BLaER1 (cell line): ENCODE data around the gene NLGN3.
A peak's percentile ranks its signal among the peaks of the same experiment; 100 is the strongest.
"Not testable (repeated sequence)": the region's sequence is repeated elsewhere in the genome, so short reads cannot be mapped to it uniquely, and the experiment has no call there.

ENCODE experiments used
- H3K27ac ChIP-seq: shearing (Covaris generic); formaldehyde crosslinking; 2 replicates; pipeline ENCODE4 v1.8.1; 2022
- H3K27me3 ChIP-seq: shearing (Covaris generic); formaldehyde crosslinking; 2 replicates; pipeline ENCODE4 v1.8.1; 2022
- H3K36me3 ChIP-seq: shearing (Covaris generic); formaldehyde crosslinking; 2 replicates; pipeline ENCODE4 v1.8.1; 2022
- H3K4me1 ChIP-seq: shearing (Covaris generic); formaldehyde crosslinking; 2 replicates; pipeline ENCODE4 v1.8.1; 2022
- H3K4me2 ChIP-seq: shearing (Covaris generic); formaldehyde crosslinking; 2 replicates; pipeline ENCODE4 v1.8.1; 2022
- H3K4me3 ChIP-seq: shearing (Covaris generic); formaldehyde crosslinking; 2 replicates; pipeline ENCODE4 v1.8.1; 2022
- H3K9ac ChIP-seq: shearing (Covaris generic); formaldehyde crosslinking; 2 replicates; pipeline ENCODE4 v1.8.1; 2022
- H3K9me3 ChIP-seq: shearing (Covaris generic); formaldehyde crosslinking; 2 replicates; pipeline ENCODE4 v1.8.1; 2022
- H4K20me1 ChIP-seq: shearing (Covaris generic); formaldehyde crosslinking; 2 replicates; pipeline ENCODE4 v1.8.1; 2022
- Cebpa-rat ChIP-seq: shearing (Covaris generic); IDR thresholded peaks from 2 replicates; pipeline ENCODE4 v1.8.1; 2022

NLGN3 gene

DNA sequence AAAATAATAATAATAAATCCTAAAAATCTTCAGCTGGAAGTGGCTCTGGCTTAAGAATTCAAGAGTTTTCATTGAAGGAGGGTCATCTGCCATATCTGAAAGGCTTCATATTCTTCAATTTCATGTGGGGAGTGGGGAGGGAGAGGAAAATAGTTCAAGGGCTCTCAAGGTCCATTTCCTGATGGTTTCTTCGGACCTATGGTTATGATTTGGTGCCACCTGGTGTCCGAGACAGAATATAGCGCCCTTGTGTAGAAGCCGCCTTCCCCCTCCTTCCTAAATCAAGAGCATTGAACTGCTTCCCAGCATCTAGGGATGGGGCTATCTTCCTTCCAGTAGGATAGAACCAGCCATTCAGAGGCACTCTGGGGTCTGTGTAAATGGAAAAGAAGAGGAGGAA is 34.3 kb downstream of the NLGN3 start:
- H3K4me3 ChIP-seq = no peak overlapping the region
- H3K9ac ChIP-seq = no peak overlapping the region
- H3K27ac ChIP-seq = no peak overlapping the region
- TF ChIP-seq Cebpa-rat = no peak
- H3K27me3 ChIP-seq = peaks cover 75% of the 10 kb centered on the region
- H3K4me1 ChIP-seq = peaks cover 28% of the 10 kb centered on the region
- H4K20me1 ChIP-seq = no peaks in the 10 kb centered on the region
- H3K36me3 ChIP-seq = no peaks in the 10 kb centered on the region
- H3K9me3 ChIP-seq = no peaks in the 10 kb centered on the region
- H3K4me2 ChIP-seq = no peak overlapping the region

DNA sequence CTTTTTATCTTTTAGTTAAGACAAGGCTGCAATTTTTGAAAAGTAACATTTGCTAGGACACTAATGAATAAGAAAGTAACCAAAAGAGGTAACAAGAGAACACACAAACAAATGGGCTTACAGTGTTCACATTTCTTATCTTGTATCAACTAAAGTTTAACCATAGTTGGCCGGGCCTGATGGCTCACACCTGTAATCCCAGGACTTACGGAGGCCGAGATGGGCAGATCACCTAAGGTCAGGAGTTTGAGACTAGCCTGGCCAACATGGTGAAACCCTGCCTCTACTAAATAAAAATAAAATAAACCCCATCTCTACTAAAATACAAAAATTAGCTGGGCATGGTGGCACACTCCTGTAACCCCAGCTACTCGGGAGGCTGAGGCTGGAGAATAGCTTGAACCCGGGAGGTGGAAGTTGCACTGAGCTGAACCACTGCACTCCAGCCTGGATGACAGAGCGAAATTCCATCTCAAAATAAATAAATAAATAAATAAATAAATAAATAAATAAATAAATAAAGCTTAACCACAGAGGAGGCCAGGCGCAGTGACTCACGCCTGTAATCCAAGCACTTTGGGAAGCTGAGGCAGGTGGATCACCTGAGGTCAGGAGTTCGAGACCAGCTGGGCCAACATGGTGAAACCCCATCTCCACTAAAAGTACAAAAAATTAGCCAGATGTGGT is 36.1 kb downstream of the NLGN3 start:
- H3K9me3 ChIP-seq, H3K36me3 ChIP-seq, H4K20me1 ChIP-seq, H3K4me3 ChIP-seq: not testable (repeated sequence)
- Histone ChIP-seq H3K27me3 (peaks cover 71% of the 10 kb centered on the region), H3K9ac (0 out of 2 replicates have a peak overlapping the region, but pooled peaks have one; percentile 77), H3K4me1 (peaks cover 28% of the 10 kb centered on the region), H3K27ac (peak overlapping the region; percentile 83), H3K4me2 (peak overlapping the region; percentile 70)

DNA sequence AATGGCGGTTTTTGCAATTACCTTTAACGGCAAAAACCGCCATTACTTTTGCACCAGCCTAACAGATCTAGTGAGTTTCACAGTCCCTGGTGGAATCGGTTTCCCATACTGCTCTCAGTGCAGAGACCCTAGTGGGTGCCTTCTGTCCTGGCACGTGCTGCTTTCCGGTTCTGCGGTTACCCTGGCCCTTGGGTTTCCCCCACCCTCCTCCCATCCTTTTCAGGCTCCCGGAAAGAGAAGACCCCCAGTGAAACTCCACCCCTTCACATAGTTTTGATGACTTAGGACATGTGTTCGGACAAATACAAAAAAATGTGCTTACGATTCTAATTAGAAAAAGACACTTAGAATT is 36.9 kb downstream of the NLGN3 start:
- H3K36me3 ChIP-seq = no peaks in the 10 kb centered on the region
- peak overlapping the region; percentile 58 for H3K4me3 ChIP-seq
- peaks cover 69% of the 10 kb centered on the region for H3K27me3 ChIP-seq
- peak overlapping the region; percentile 77; the same call in 1 of the 2 replicates for H3K9ac ChIP-seq
- no peak for TF ChIP-seq Cebpa-rat
- no peaks in the 10 kb centered on the region; the same call in 1 of the 2 replicates for H4K20me1 ChIP-seq
- peak overlapping the region; percentile 70 for H3K4me2 ChIP-seq
- peaks cover 28% of the 10 kb centered on the region for H3K4me1 ChIP-seq
- H3K9me3 ChIP-seq = no peaks in the 10 kb centered on the region
- peak overlapping the region; percentile 83 for H3K27ac ChIP-seq

GRCh38 chrX:71181910-71182799 is 37.5 kb downstream of the NLGN3 start:
- H3K27me3 ChIP-seq = peaks cover 63% of the 10 kb centered on the region
- H3K9me3 ChIP-seq = no peaks in the 10 kb centered on the region
- H3K4me1 ChIP-seq = peaks cover 28% of the 10 kb centered on the region
- TF ChIP-seq Cebpa-rat = no peak
- H3K9ac ChIP-seq = peak overlapping the region; percentile 77
- H4K20me1 ChIP-seq = no peaks in the 10 kb centered on the region; the same call in 1 of the 2 replicates
- H3K36me3 ChIP-seq = no peaks in the 10 kb centered on the region
- H3K4me2 ChIP-seq = peak overlapping the region; percentile 70
- peak overlapping the region; percentile 58 for H3K4me3 ChIP-seq
- peak overlapping the region; percentile 83 for H3K27ac ChIP-seq

- Histone ChIP-seq H3K4me1 (peaks cover 28% of the 10 kb centered on the region), H3K27me3 (peaks cover 57% of the 10 kb centered on the region), H4K20me1 (no peaks in the 10 kb centered on the region; the same call in 1 of the 2 replicates), H3K9ac (no peak overlapping the region; the same call in 1 of the 2 replicates), H3K4me3 (peak overlapping the region; percentile 58; the same call in 1 of the 2 replicates), H3K4me2 (peak overlapping the region; percentile 70), H3K9me3 (no peaks in the 10 kb centered on the region), H3K27ac (peak overlapping the region; percentile 83; the same call in 1 of the 2 replicates), H3K36me3 (no peaks in the 10 kb centered on the region)
- TF ChIP-seq Cebpa-rat = no peak
Observed at GRCh38 chrX:71182871-71183270, 38.2 kb downstream of the NLGN3 start.

DNA sequence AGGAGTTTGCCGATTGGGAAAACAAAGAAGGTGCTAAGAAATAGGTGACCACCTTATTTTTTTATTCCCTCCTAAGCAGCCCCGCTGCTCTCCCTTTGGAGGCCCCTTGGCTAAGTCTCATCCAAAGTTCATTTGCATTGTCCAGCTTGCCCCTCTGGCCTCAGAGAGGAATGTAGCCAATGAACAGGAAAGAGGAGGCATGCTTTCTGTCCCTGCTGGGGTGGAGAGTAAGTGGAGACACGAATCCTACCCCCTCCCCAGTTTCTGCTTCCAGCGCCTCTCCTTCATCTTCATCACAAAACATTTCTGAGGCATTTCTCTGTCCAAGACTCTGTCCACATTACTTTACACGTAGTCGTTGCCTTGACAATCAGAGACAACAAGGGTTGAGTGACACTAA is 38.7 kb downstream of the NLGN3 start:
- Histone ChIP-seq H3K27ac (no peak overlapping the region), H4K20me1 (no peaks in the 10 kb centered on the region; the same call in 1 of the 2 replicates), H3K4me3 (no peak overlapping the region), H3K9ac (no peak overlapping the region), H3K4me1 (peaks cover 28% of the 10 kb centered on the region), H3K4me2 (0 out of 2 replicates have a peak overlapping the region, but pooled peaks have one; percentile 70), H3K9me3 (no peaks in the 10 kb centered on the region), H3K27me3 (peaks cover 52% of the 10 kb centered on the region), H3K36me3 (no peaks in the 10 kb centered on the region)
- no peak for TF ChIP-seq Cebpa-rat

- no peak overlapping the region for H3K4me3 ChIP-seq
- H3K9me3 ChIP-seq = no peaks in the 10 kb centered on the region
- H3K27ac ChIP-seq = no peak overlapping the region
- no peak overlapping the region for H3K4me2 ChIP-seq
- H3K4me1 ChIP-seq = peaks cover 28% of the 10 kb centered on the region
- H3K36me3 ChIP-seq = no peaks in the 10 kb centered on the region
- no peak for TF ChIP-seq Cebpa-rat
- H3K9ac ChIP-seq = no peak overlapping the region
- H3K27me3 ChIP-seq = peaks cover 48% of the 10 kb centered on the region
- H4K20me1 ChIP-seq = no peaks in the 10 kb centered on the region; the same call in 1 of the 2 replicates
Observed at GRCh38 chrX:71184092-71184491, 39.5 kb downstream of the NLGN3 start.

- H3K4me1 ChIP-seq = peaks cover 25% of the 10 kb centered on the region
- peaks cover 40% of the 10 kb centered on the region for H3K27me3 ChIP-seq
- TF ChIP-seq Cebpa-rat = no peak
- H3K4me3 ChIP-seq = no peak overlapping the region
- H3K9me3 ChIP-seq = no peaks in the 10 kb centered on the region
- H3K27ac ChIP-seq = no peak overlapping the region
- H3K4me2 ChIP-seq = no peak overlapping the region
- no peak overlapping the region for H3K9ac ChIP-seq
- no peaks in the 10 kb centered on the region; the same call in 1 of the 2 replicates for H4K20me1 ChIP-seq
- no peaks in the 10 kb centered on the region for H3K36me3 ChIP-seq
Observed at GRCh38 chrX:71184803-71185495, 40.3 kb downstream of the NLGN3 start.

DNA sequence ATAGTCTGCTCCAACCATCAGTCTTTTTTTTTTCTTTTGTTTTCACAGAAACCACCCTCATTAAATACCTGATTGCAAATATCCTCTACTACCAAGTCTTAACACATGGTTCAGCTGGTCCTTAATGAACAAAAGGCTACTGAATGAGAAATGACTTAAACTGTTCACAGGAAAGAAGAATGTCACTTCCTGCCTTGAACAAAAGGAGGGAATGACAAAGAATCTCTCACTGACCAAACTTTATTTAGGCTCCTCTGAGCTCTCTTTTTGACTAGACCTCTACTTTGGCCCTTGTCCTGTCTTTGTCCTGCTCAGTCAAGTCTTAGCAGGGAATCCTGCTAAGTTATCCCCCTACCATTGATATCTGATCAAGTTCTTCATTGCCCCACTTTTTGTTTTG is 46.6 kb downstream of the NLGN3 start:
- no peak overlapping the region for H3K4me2 ChIP-seq
- no peaks in the 10 kb centered on the region for H3K36me3 ChIP-seq
- H3K9ac ChIP-seq = no peak overlapping the region
- H3K9me3 ChIP-seq = no peaks in the 10 kb centered on the region
- no peak for TF ChIP-seq Cebpa-rat
- H3K27ac ChIP-seq = no peak overlapping the region
- H3K27me3 ChIP-seq = peaks cover 7% of the 10 kb centered on the region
- no peaks in the 10 kb centered on the region for H4K20me1 ChIP-seq
- no peak overlapping the region for H3K4me3 ChIP-seq
- H3K4me1 ChIP-seq = no peaks in the 10 kb centered on the region
